ENCODE measurements around the gene SMIM33. TPM values are rescaled to one million over a fixed set of nuclear protein-coding genes. Genes with fewer than 3 reads are reported as not detected.

SMIM33 gene
- total and polyA plus RNA-seq, 7 donors: 4.7 to 5.1 (median 4.8) TPM; not detected in 4

DNA sequence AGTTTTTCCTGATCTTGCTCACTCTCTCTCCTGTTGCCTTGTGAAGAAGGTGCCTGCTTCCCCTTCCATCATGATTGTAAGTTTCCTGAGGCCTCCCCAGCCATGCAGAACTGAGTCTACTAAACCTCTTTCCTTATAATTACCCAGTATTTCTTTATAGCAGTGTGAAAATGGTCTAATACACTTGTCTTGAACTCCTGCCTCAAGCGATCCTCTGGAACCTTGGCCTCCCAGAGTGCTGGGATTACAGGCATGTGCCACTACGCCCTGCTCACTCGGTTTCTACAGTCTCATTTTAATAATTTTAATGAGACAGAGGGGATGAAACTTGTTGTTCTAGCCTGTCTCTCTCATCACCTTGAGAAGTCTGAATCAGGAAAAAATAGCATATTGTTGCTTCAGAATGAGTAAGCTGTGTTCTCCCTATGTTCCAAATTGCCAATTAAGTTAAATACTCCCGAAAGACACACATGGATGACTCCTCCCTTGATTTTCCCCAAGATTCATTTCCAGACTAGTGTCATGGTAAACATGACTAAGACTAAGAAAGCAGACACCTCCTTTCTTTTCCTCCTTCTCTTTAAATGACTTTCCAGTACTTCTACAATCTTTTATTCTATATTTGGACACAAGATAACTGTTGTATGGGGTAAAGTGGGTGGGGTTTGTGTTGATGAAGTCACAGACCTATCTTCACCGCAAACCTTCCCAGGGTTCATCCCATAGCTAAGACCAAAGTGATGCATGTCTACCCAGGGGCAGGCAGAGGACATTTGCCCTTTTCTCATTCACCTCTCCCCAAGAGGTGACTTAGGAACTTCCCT, 23.6 kb upstream of the SMIM33 start:
- no peak for DNase-seq
- TF ChIP-seq POLR2AphosphoS5 (IDR thresholded peaks at IDR 0.05) (no peak), POLR2A (IDR thresholded peaks at IDR 0.05) (no peak), EP300 (IDR thresholded peaks at IDR 0.05) (no peak)
- TF ChIP-seq, protein P1, sequence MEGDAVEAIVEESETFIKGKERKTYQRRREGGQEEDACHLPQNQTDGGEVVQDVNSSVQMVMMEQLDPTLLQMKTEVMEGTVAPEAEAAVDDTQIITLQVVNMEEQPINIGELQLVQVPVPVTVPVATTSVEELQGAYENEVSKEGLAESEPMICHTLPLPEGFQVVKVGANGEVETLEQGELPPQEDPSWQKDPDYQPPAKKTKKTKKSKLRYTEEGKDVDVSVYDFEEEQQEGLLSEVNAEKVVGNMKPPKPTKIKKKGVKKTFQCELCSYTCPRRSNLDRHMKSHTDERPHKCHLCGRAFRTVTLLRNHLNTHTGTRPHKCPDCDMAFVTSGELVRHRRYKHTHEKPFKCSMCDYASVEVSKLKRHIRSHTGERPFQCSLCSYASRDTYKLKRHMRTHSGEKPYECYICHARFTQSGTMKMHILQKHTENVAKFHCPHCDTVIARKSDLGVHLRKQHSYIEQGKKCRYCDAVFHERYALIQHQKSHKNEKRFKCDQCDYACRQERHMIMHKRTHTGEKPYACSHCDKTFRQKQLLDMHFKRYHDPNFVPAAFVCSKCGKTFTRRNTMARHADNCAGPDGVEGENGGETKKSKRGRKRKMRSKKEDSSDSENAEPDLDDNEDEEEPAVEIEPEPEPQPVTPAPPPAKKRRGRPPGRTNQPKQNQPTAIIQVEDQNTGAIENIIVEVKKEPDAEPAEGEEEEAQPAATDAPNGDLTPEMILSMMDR (IDR thresholded peaks at IDR 0.05): no peak
- no peak overlapping the region for H3K4me3 ChIP-seq
- no peaks in the 10 kb centered on the region for H3K36me3 ChIP-seq
- H3K27me3 ChIP-seq: no peaks in the 10 kb centered on the region
- peaks cover 0 to 12% (median 5%) of the 10 kb centered on the region in 4 donors for H3K4me1 ChIP-seq
- no peak overlapping the region for H3K27ac ChIP-seq
- intact Hi-C loops (cut with DNase I): no loop called here
- H3K9me3 ChIP-seq: no peaks in the 10 kb centered on the region
- WGBS, 2 donors: 86 to 91% methylated on average over 5 of the region's 5 CpGs

DNA sequence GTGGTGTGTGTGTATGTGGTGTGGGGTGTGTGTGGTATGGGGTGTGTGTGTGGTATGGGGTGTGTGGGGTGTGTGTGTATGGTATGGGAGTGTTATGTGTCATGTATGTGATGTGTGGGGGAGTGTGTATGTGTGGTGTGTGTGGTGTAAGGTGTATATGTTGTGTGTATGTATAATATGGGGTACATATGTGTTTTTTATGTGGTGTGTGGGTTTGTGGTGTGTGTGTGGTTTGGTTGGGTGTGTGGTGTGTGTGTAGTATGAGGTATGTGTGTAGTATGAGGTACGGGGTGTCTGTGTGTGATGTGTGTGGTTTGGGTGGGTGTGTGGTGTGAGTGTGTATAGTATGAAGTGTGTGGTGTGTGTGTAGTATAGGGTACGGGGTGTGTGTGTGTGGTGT, 19.6 kb upstream of the SMIM33 start:
- no peaks in the 10 kb centered on the region for H3K4me1 ChIP-seq
- H3K4me3 ChIP-seq: no peak overlapping the region
- H3K36me3 ChIP-seq: no peaks in the 10 kb centered on the region
- WGBS, 2 donors: 82 to 91% methylated on average over 2 of the region's 2 CpGs
- H3K9me3 ChIP-seq: no peaks in the 10 kb centered on the region
- intact Hi-C loops (cut with DNase I): no loop called here
- no peak overlapping the region for H3K27ac ChIP-seq
- no peaks in the 10 kb centered on the region for H3K27me3 ChIP-seq
- TF ChIP-seq EP300 (IDR thresholded peaks at IDR 0.05) (no peak), POLR2AphosphoS5 (IDR thresholded peaks at IDR 0.05) (no peak), POLR2A (IDR thresholded peaks at IDR 0.05) (no peak)
- TF ChIP-seq, protein P1 (IDR thresholded peaks at IDR 0.05): no peak
- no peak for DNase-seq

DNA sequence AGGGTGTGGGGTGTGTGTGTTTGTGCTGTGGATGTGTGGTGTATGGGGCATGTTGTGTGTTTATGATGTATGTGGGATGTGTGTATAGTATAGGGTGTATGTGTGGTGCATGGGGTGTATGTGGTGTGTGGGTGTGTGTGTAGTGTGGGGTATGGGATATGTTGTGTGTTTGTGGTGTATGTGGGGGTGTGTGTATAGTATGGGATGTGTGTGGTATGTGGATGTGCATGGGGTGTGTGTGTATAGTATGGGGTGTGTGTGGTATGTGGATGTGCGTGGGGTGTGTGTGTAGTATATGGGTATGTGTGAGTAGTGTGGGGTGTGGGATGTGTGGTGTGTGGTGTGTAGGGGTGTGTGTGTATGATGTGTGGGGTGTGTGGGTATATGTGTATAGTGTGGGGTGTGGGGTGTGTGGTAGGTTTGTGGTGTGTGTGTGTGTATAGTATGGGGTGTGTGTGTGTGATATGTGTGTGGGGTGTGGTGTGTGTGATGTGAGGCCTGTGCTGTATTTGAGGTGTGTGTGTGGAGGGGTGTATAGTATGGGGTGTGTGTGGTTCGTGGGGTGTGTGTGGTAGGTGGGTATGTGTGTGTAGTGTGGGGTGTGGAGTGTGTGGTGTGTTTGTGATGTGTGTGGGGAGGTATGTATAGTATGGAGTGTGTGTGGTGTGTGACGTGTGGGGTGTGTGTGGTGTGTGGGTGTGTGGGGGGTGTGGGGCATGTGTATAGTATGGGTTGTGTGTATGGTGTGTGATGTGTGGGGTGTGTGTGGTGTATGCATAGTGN, 18.7 kb upstream of the SMIM33 start:
- Histone ChIP-seq H3K4me1 (no peaks in the 10 kb centered on the region), H3K27ac (no peak overlapping the region), H3K36me3 (no peaks in the 10 kb centered on the region), H3K9me3 (no peaks in the 10 kb centered on the region), H3K4me3 (no peak overlapping the region), H3K27me3 (no peaks in the 10 kb centered on the region)
- intact Hi-C loops (cut with DNase I): no loop called here
- 78 to 84% methylated on average over 3 of the region's 3 CpGs for WGBS, 2 donors
- TF ChIP-seq POLR2AphosphoS5 (IDR thresholded peaks at IDR 0.05) (no peak), EP300 (IDR thresholded peaks at IDR 0.05) (no peak), POLR2A (IDR thresholded peaks at IDR 0.05) (no peak)
- TF ChIP-seq, protein P1 (IDR thresholded peaks at IDR 0.05): peak in 1 of 4 experiments; percentile 5
- no peak for DNase-seq

DNA sequence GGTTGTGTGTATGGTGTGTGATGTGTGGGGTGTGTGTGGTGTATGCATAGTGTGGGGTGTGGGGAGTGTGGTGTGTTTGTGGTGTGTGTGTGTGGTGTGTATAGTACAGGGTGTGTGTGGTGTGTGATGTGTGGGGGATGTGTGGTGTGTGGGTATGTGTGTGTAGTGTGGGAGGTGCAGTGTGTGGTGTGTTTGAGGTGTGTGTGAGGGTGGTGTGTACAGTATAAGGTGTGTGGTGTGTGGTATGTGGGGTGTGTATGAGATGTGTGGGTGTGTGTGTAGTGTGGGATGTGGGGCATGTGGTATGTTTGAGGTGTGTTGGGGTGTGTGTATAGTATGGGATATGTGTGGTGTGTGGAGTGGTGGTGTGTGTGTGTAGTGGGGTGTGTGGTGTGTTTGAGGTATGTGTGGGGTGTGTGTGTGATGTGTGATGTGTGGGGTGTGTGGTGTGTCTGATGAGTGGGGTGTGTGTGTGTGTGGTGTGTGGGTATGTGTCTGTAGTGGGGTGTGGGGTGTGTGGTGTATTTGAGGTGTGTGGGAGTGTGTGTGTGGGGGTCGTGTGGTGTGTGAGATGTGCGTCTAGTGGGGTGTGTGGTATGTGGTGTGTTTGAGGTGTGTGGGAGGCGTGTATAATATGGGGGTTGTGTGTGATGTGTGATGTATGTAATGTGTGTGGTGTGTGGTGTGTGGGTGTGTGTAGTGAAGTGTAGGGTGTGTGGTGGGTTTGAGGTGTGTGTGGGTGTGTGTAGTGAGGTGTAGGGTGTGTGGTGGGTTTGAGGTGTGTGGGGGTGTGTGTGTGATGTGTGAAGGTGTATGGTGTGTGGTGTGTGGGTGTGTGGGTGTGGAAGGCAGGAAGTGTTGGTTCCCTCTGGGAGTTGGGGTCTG, 16.9 kb upstream of the SMIM33 start:
- 63 to 82% methylated on average over 3 of the region's 3 CpGs for WGBS, 2 donors
- Histone ChIP-seq H3K9me3 (no peaks in the 10 kb centered on the region), H3K4me1 (no peaks in the 10 kb centered on the region), H3K36me3 (no peaks in the 10 kb centered on the region), H3K27me3 (no peaks in the 10 kb centered on the region), H3K27ac (no peak overlapping the region), H3K4me3 (no peak overlapping the region)
- DNase-seq: no peak
- TF ChIP-seq, protein P1 (IDR thresholded peaks at IDR 0.05): no peak
- no peak for TF ChIP-seq POLR2AphosphoS5 (IDR thresholded peaks at IDR 0.05)
- no peak for TF ChIP-seq POLR2A (IDR thresholded peaks at IDR 0.05)
- TF ChIP-seq EP300 (IDR thresholded peaks at IDR 0.05): no peak
- intact Hi-C loops (cut with DNase I): no loop called here

All from sigmoid colon (tissue), 7 donors.